Adipocyte (in vitro differentiated cells): Measurements from ENCODE around the gene HSDL1.

Experiments used
- DNase-seq: peaks from one replicate; pipeline ENCODE4 v3.0.0-alpha.2; 2015; ENCODE audit warnings: low read depth
- H3K27me3 ChIP-seq: replicated peaks from 2 replicates; pipeline ENCODE4 v1.7.0; 2013; ENCODE audit warnings: mild to moderate bottlenecking, low read length, moderate library complexity; ENCODE audit not compliant: control insufficient read depth, insufficient read depth
- H3K36me3 ChIP-seq: 2 replicates; pipeline ENCODE4 v1.7.0; 2013; ENCODE audit warnings: low read length, mild to moderate bottlenecking, moderate library complexity; ENCODE audit not compliant: control insufficient read depth, insufficient read depth, severe bottlenecking
- H3K4me1 ChIP-seq: 2 replicates; pipeline ENCODE4 v1.7.0; 2013; ENCODE audit warnings: mild to moderate bottlenecking, low read length, moderate library complexity; ENCODE audit not compliant: control insufficient read depth, insufficient read depth
- H3K4me3 ChIP-seq: 2 replicates; pipeline ENCODE4 v1.7.0; 2013; ENCODE audit warnings: mild to moderate bottlenecking, low read length, moderate library complexity
- H3K9ac ChIP-seq: 2 replicates; pipeline ENCODE4 v1.7.0; 2013; ENCODE audit warnings: mild to moderate bottlenecking, low read length, moderate library complexity
- H3K9me3 ChIP-seq: 2 replicates; pipeline ENCODE4 v1.7.0; 2013; ENCODE audit warnings: mild to moderate bottlenecking, low read length, moderate library complexity; ENCODE audit not compliant: control insufficient read depth

Gene HSDL1

GRCh38 chr16:84169765-84170310 lies 24.9 kb upstream of the HSDL1 start:
- Histone ChIP-seq H3K4me1 (no peaks in the 10 kb centered on the region), H3K9ac (no peak overlapping the region), H3K27me3 (peaks cover 31% of the 10 kb centered on the region), H3K9me3 (no peaks in the 10 kb centered on the region), H3K4me3 (no peak overlapping the region), H3K36me3 (no peaks in the 10 kb centered on the region)
- DNase-seq, result no peak

- Histone ChIP-seq H3K27me3 (peaks cover 30% of the 10 kb centered on the region), H3K36me3 (no peaks in the 10 kb centered on the region), H3K4me3 (no peak overlapping the region), H3K4me1 (no peaks in the 10 kb centered on the region), H3K9ac (no peak overlapping the region), H3K9me3 (no peaks in the 10 kb centered on the region)
- no peak for DNase-seq
These were observed 22.1 kb upstream of the HSDL1 start for GRCh38 chr16:84166796-84167695.

GRCh38 chr16:84165746-84166145 lies 20.8 kb upstream of the HSDL1 start:
- DNase-seq, result no peak
- no peak overlapping the region for H3K9ac ChIP-seq
- no peak overlapping the region for H3K4me3 ChIP-seq
- H3K36me3 ChIP-seq, result no peaks in the 10 kb centered on the region
- H3K27me3 ChIP-seq, result peaks cover 43% of the 10 kb centered on the region
- H3K9me3 ChIP-seq, result no peaks in the 10 kb centered on the region
- no peaks in the 10 kb centered on the region for H3K4me1 ChIP-seq

GRCh38 chr16:84161801-84162200 lies 16.8 kb upstream of the HSDL1 start:
- H3K4me1 ChIP-seq, result no peaks in the 10 kb centered on the region
- no peak overlapping the region for H3K4me3 ChIP-seq
- no peaks in the 10 kb centered on the region for H3K9me3 ChIP-seq
- peaks cover 66% of the 10 kb centered on the region for H3K27me3 ChIP-seq
- H3K36me3 ChIP-seq, result no peaks in the 10 kb centered on the region
- DNase-seq, result no peak
- H3K9ac ChIP-seq, result no peak overlapping the region

GRCh38 chr16:84161037-84161436 lies 16.1 kb upstream of the HSDL1 start:
- Histone ChIP-seq H3K27me3 (peaks cover 62% of the 10 kb centered on the region), H3K4me3 (no peak overlapping the region), H3K4me1 (no peaks in the 10 kb centered on the region), H3K9ac (no peak overlapping the region), H3K9me3 (peaks cover 3% of the 10 kb centered on the region), H3K36me3 (no peaks in the 10 kb centered on the region)
- no peak for DNase-seq

- H3K36me3 ChIP-seq, result no peaks in the 10 kb centered on the region
- no peaks in the 10 kb centered on the region for H3K4me1 ChIP-seq
- peaks cover 6% of the 10 kb centered on the region for H3K9me3 ChIP-seq
- DNase-seq, result no peak
- H3K9ac ChIP-seq, result no peak overlapping the region
- peaks cover 52% of the 10 kb centered on the region for H3K27me3 ChIP-seq
- no peak overlapping the region for H3K4me3 ChIP-seq
These were observed 14.8 kb upstream of the HSDL1 start for GRCh38 chr16:84159800-84160199.

GRCh38 chr16:84159007-84159406 lies 14.0 kb upstream of the HSDL1 start:
- Histone ChIP-seq H3K4me3 (no peak overlapping the region), H3K9me3 (peaks cover 6% of the 10 kb centered on the region), H3K27me3 (peaks cover 46% of the 10 kb centered on the region), H3K36me3 (no peaks in the 10 kb centered on the region), H3K4me1 (no peaks in the 10 kb centered on the region), H3K9ac (no peak overlapping the region)
- no peak for DNase-seq

GRCh38 chr16:84156342-84156784 lies 11.4 kb upstream of the HSDL1 start:
- H3K27me3 ChIP-seq, result peaks cover 39% of the 10 kb centered on the region
- no peaks in the 10 kb centered on the region for H3K4me1 ChIP-seq
- no peak overlapping the region for H3K9ac ChIP-seq
- no peak for DNase-seq
- H3K36me3 ChIP-seq, result no peaks in the 10 kb centered on the region
- H3K9me3 ChIP-seq, result peaks cover 6% of the 10 kb centered on the region
- H3K4me3 ChIP-seq, result no peak overlapping the region

GRCh38 chr16:84155771-84156170 lies 10.8 kb upstream of the HSDL1 start:
- Histone ChIP-seq H3K9ac (no peak overlapping the region), H3K36me3 (no peaks in the 10 kb centered on the region), H3K4me3 (no peak overlapping the region), H3K4me1 (no peaks in the 10 kb centered on the region), H3K9me3 (peaks cover 6% of the 10 kb centered on the region), H3K27me3 (peaks cover 33% of the 10 kb centered on the region)
- no peak for DNase-seq

- no peak for DNase-seq
- Histone ChIP-seq H3K36me3 (no peaks in the 10 kb centered on the region), H3K4me1 (no peaks in the 10 kb centered on the region), H3K27me3 (peaks cover 29% of the 10 kb centered on the region), H3K9me3 (peaks cover 6% of the 10 kb centered on the region), H3K9ac (no peak overlapping the region), H3K4me3 (no peak overlapping the region)
These were observed 10.2 kb upstream of the HSDL1 start for GRCh38 chr16:84155226-84155625.

GRCh38 chr16:84153660-84154214 lies 8.8 kb upstream of the HSDL1 start:
- peaks cover 6% of the 10 kb centered on the region for H3K9me3 ChIP-seq
- no peak for DNase-seq
- H3K4me1 ChIP-seq, result no peaks in the 10 kb centered on the region
- peaks cover 17% of the 10 kb centered on the region for H3K27me3 ChIP-seq
- H3K9ac ChIP-seq, result no peak overlapping the region
- no peaks in the 10 kb centered on the region for H3K36me3 ChIP-seq
- H3K4me3 ChIP-seq, result no peak overlapping the region
